Thyroid gland (tissue), 4 donors: Measurements from ENCODE around the gene SKI. TPM values are rescaled to one million over a fixed set of nuclear protein-coding genes. Genes with fewer than 3 reads are reported as not detected.
A peak's percentile ranks its signal among the peaks of the same experiment; 100 is the strongest.

Experiments used
- DNase-seq, 2 donors: peaks; one replicate each; pipeline ENCODE4 v3.0.0-alpha.2; 2019
- H3K27ac ChIP-seq, 3 donors: fragments of 200-600 bp; sonication (generic); 1 replicate in 2 of 3; 2 replicates in 1 of 3; pipeline ENCODE4 v1.5.1; 2016 to 2019; ENCODE audit warnings: mild to moderate bottlenecking in 1 of 3, moderate library complexity in 1 of 3
- H3K27me3 ChIP-seq: fragments of 200-600 bp; sonication (generic); one replicate; pipeline ENCODE4 v1.5.1; 2019
- H3K36me3 ChIP-seq, 2 donors: fragments of 200-600 bp; sonication (generic); one replicate each; pipeline ENCODE4 v1.5.1; 2016 to 2019
- H3K4me1 ChIP-seq, 2 donors: fragments of 200-600 bp; sonication (generic); one replicate each; pipeline ENCODE4 v1.5.1; 2017 to 2019
- H3K4me3 ChIP-seq, 3 donors: fragments of 200-600 bp; sonication (generic); replicated peaks in 1 of 3; 1 replicate in 2 of 3; 2 replicates in 1 of 3; pipeline ENCODE4 v1.5.1; 2016; ENCODE audit warnings: mild to moderate bottlenecking in 1 of 3
- H3K9me3 ChIP-seq: fragments of 200-600 bp; sonication (generic); one replicate; pipeline ENCODE4 v1.5.1; 2017
- CTCF ChIP-seq, 6 experiments: fragments of 200-600 bp in 3 of 6; fragments of 450-650 bp in 3 of 6; sonication (generic) in 3 of 6; IDR thresholded peaks; one replicate each; pipeline ENCODE4 v1.5.1; 2016 to 2019; ENCODE audit warnings: antibody characterized with exemption in 6 of 6, mild to moderate bottlenecking in 2 of 6, inconsistent platforms in 1 of 6, moderate library complexity in 1 of 6
- POLR2A ChIP-seq, 2 donors: fragments of 450-650 bp; IDR thresholded peaks; one replicate each; pipeline ENCODE4 v1.6.1; 2017; ENCODE audit warnings: antibody characterized with exemption in 2 of 2, mild to moderate bottlenecking in 2 of 2, moderate library complexity in 1 of 2
- WGBS, 2 donors: methylation state at CpG; one replicate each; pipeline ENCODE4 v1.1.5; 2017; 5-methylcytosine and 5-hydroxymethylcytosine counted together
- intact Hi-C: fragments of 100-400 bp; cut with DNase I; formaldehyde crosslinking; loops from one replicate; pipeline ENCODE4 v1.15.1; 2023
- total RNA-seq, 4 donors: library from RNA; depleted of rRNA; stranded (reverse); fragments of >200 nt; gene quantifications; one replicate each; pipeline ENCODE4 v1.2.3, GENCODE V29; 2016

The SKI gene
- total RNA-seq, 4 donors from 2014 or later = 31.4 to 59.6 (median 39.9) TPM

GRCh38 chr1:2266301-2266975 is 38.3 kb downstream of the SKI start:
- Histone ChIP-seq H3K27ac (no peak overlapping the region), H3K9me3 (no peaks in the 10 kb centered on the region), H3K27me3 (no peaks in the 10 kb centered on the region), H3K36me3 (no peaks in the 10 kb centered on the region), H3K4me1 (peaks cover 28 to 58% of the 10 kb centered on the region in 2 donors), H3K4me3 (no peak overlapping the region)
- DNase-seq = no peak
- intact Hi-C loops = no loop called here
- TF ChIP-seq CTCF (IDR thresholded peaks at IDR 0.05) (no peak), POLR2A (IDR thresholded peaks at IDR 0.05) (no peak)
- WGBS, 2 donors = 89 to 95% methylated on average over 16 of the region's 16 CpGs

GRCh38 chr1:2267051-2267830 is 39.1 kb downstream of the SKI start:
- H3K27me3 ChIP-seq = no peaks in the 10 kb centered on the region
- TF ChIP-seq POLR2A (IDR thresholded peaks at IDR 0.05) (no peak), CTCF (IDR thresholded peaks at IDR 0.05) (no peak)
- no peak overlapping the region for H3K27ac ChIP-seq
- WGBS, 2 donors = 47 to 57% methylated on average over 28 to 30 of the region's 30 CpGs
- H3K9me3 ChIP-seq = no peaks in the 10 kb centered on the region
- intact Hi-C loops = no loop called here
- H3K36me3 ChIP-seq = no peaks in the 10 kb centered on the region
- peak; percentile 54 to 55 for DNase-seq
- peaks cover 33 to 66% of the 10 kb centered on the region in 2 donors for H3K4me1 ChIP-seq
- H3K4me3 ChIP-seq = no peak overlapping the region

- no peak overlapping the region for H3K27ac ChIP-seq
- intact Hi-C loops = no loop called here
- no peaks in the 10 kb centered on the region for H3K9me3 ChIP-seq
- H3K4me1 ChIP-seq = peaks cover 39 to 72% of the 10 kb centered on the region in 2 donors
- no peak overlapping the region for H3K4me3 ChIP-seq
- TF ChIP-seq CTCF (IDR thresholded peaks at IDR 0.05) = no peak
- no peak for TF ChIP-seq POLR2A (IDR thresholded peaks at IDR 0.05)
- no peak for DNase-seq
- H3K27me3 ChIP-seq = no peaks in the 10 kb centered on the region
- H3K36me3 ChIP-seq = no peaks in the 10 kb centered on the region
- 72% methylated on average over 3 of the region's 15 CpGs; no CpG with 5 or more reads in 1 of the 2 donors for WGBS, 2 donors
Observed at GRCh38 chr1:2267862-2268261, 39.7 kb downstream of the SKI start.

- intact Hi-C loops = no loop called here
- H3K4me1 ChIP-seq = peaks cover 45 to 78% of the 10 kb centered on the region in 2 donors
- WGBS, 2 donors = 78 to 85% methylated on average over 6 to 8 of the region's 14 CpGs
- peak in 1 of 2 donors; percentile 0 for DNase-seq
- no peak overlapping the region for H3K4me3 ChIP-seq
- H3K9me3 ChIP-seq = no peaks in the 10 kb centered on the region
- no peak overlapping the region for H3K27ac ChIP-seq
- no peaks in the 10 kb centered on the region for H3K27me3 ChIP-seq
- H3K36me3 ChIP-seq = no peaks in the 10 kb centered on the region
- TF ChIP-seq CTCF (IDR thresholded peaks at IDR 0.05) = no peak
- TF ChIP-seq POLR2A (IDR thresholded peaks at IDR 0.05) = no peak
Observed at GRCh38 chr1:2268285-2269056, 40.4 kb downstream of the SKI start.
